Tibial nerve (tissue), 4 donors: Measurements from ENCODE around the gene CRB3.

Source experiments
- CTCF ChIP-seq, 5 experiments: fragments of 200-600 bp in 3 of 5; fragments of 450-650 bp in 2 of 5; sonication (generic) in 3 of 5; IDR thresholded peaks; one replicate each; pipeline ENCODE4 v1.5.1; 2016 to 2019; ENCODE audit warnings: antibody characterized with exemption in 5 of 5, mild to moderate bottlenecking in 3 of 5, moderate library complexity in 2 of 5
- EP300 ChIP-seq, 2 donors: sonication (generic); formaldehyde crosslinking; IDR thresholded peaks; one replicate each; pipeline ENCODE4 v1.6.1; 2017; ENCODE audit warnings: antibody characterized with exemption in 2 of 2, mild to moderate bottlenecking in 1 of 2
- POLR2A ChIP-seq, 2 donors: fragments of 450-650 bp; IDR thresholded peaks; one replicate each; pipeline ENCODE4 v1.6.1; 2017; ENCODE audit warnings: antibody characterized with exemption in 2 of 2, mild to moderate bottlenecking in 2 of 2, moderate library complexity in 2 of 2

- TF ChIP-seq CTCF (IDR thresholded peaks at IDR 0.05) (no peak), EP300 (IDR thresholded peaks at IDR 0.05) (no peak), POLR2A (IDR thresholded peaks at IDR 0.05) (no peak)
Measured at GRCh38 chr19:6479836-6480398, 15.8 kb downstream of the CRB3 start.
